Stimulated activated CD8-positive, alpha-beta memory T cell treated with anti-CD3 and anti-CD28 coated beads, Interleukin-15, amount 100 ng/mL, for 24 hours (primary cell): ENCODE data around the gene PPP4C.
"Not testable (repeated sequence)": the region's sequence is repeated elsewhere in the genome, so short reads cannot be mapped to it uniquely, and the experiment has no call there.

Experiments used
- DNase-seq: peaks from one replicate; pipeline ENCODE4 v3.0.0-alpha.2; 2020; ENCODE audit warnings: low read depth

PPP4C gene

GRCh38 chr16:30125690-30126089 lies 49.9 kb downstream of the PPP4C start:
- not testable (repeated sequence) for DNase-seq

- DNase-seq: no peak
Observed at GRCh38 chr16:30127993-30128392, 52.2 kb downstream of the PPP4C start.

GRCh38 chr16:30131869-30132475 lies 56.2 kb downstream of the PPP4C start:
- no peak for DNase-seq

GRCh38 chr16:30132591-30132990 lies 56.8 kb downstream of the PPP4C start:
- DNase-seq: no peak
